Right lobe of liver (tissue), 6 donors: ENCODE results near the gene UNC5C. TPM values are rescaled to one million over a fixed set of nuclear protein-coding genes. Genes with fewer than 3 reads are reported as not detected.

Source experiments
- ATAC-seq, 4 donors: fragments of 200-7000 bp; cut with Tn5 transposase; one replicate each; pipeline ENCODE4 v1.9.1; 2020; ENCODE audit warnings: mild to moderate bottlenecking in 4 of 4, moderate library complexity in 4 of 4
- DNase-seq, 3 donors: peaks; one replicate each; pipeline ENCODE4 v3.0.0-alpha.2; 2020
- H3K27ac ChIP-seq, 3 donors: fragments of 200-600 bp; one replicate each; pipeline ENCODE4 v1.8.0; 2022
- H3K27me3 ChIP-seq, 2 donors: fragments of 200-600 bp; one replicate each; pipeline ENCODE4 v1.8.0; 2022
- H3K36me3 ChIP-seq, 4 donors: fragments of 200-600 bp; sonication (generic) in 1 of 4; one replicate each; pipeline versions ENCODE4 v1.5.1 to v1.8.0; 2017 to 2022; ENCODE audit warnings: control low read depth in 1 of 4
- H3K4me1 ChIP-seq, 4 donors: fragments of 200-600 bp; sonication (generic) in 1 of 4; one replicate each; pipeline versions ENCODE4 v1.5.1 to v1.8.0; 2017 to 2022; ENCODE audit warnings: control low read depth in 1 of 4
- H3K4me3 ChIP-seq, 3 donors: fragments of 200-600 bp; one replicate each; pipeline ENCODE4 v1.8.0; 2022
- H3K9me3 ChIP-seq, 4 donors: fragments of 200-600 bp; sonication (generic) in 1 of 4; one replicate each; pipeline versions ENCODE4 v1.5.1 to v1.8.0; 2017 to 2022; ENCODE audit warnings: control low read depth in 1 of 4
- POLR2A ChIP-seq: fragments of 450-650 bp; IDR thresholded peaks from one replicate; pipeline ENCODE4 v1.6.1; 2017; ENCODE audit warnings: antibody characterized with exemption, mild to moderate bottlenecking
- WGBS: methylation state at CpG from one replicate; pipeline ENCODE4 v1.1.6; 2018; ENCODE audit warnings: low coverage, low lambda C conversion rate; ENCODE audit not compliant: insufficient coverage; ENCODE audit errors: missing lambda C conversion rate; 5-methylcytosine and 5-hydroxymethylcytosine counted together
- intact Hi-C, 2 donors: fragments of 100-400 bp; cut with DNase I; formaldehyde crosslinking; loops; one replicate each; pipeline versions ENCODE4 v1.11.2 to v1.14.1; 2022
- total RNA-seq, 6 experiments: library from RNA; depleted of rRNA in 2 of 6; stranded (reverse); fragments of >200 nt in 2 of 6; fragmentation: NEBNext Ultra II Directional in 3 of 6; extraction: Animal tissue kit (Norgen Biotek cat#: 25700) in 3 of 6; gene quantifications; one replicate each; pipeline versions ENCODE4 v1.1.0 to v1.2.4, GENCODE V29; 2016 to 2023
- TF ChIP-seq, protein P1 (sequence below), 4 donors: fragments of 200-600 bp in 3 of 4; fragments of 450-650 bp in 1 of 4; IDR thresholded peaks; one replicate each; pipeline versions ENCODE4 v1.5.1 to v1.8.0; 2016 to 2022; ENCODE audit warnings: antibody characterized with exemption in 4 of 4, mild to moderate bottlenecking in 2 of 4
- donor health status: DM: no; HTN: yes; CAD: no.
- donor health status: DM: no; HTN: no; CAD: no.
- donor health status: DM: no; HTN: no; CAD: no.
- donor health status: DM: no; HTN: yes; CAD: no.
- donor health status: DM: no; HTN: yes; CAD: no.

UNC5C gene
- total RNA-seq, 6 experiments from 2014 or later = 0.50 to 0.71 (median 0.63) TPM

DNA sequence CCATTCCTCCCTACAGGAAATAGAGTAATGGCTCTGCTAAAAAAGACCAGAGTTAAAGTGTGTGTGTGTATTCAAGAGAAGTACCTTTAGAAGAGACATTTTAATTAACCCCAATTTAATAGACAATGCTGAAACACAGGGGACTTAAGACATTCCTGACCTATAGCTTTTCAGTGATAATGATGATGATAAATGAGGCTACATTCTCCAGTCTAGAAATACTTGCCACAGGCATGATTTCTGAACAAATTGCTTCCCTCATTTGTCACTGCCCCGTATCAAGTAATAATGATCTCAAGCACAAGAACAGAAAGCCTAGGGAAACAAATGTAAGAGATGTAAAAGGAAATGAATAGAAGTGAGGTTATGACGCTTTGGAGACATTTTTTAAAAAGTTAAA, 117.1 kb downstream of the UNC5C start:
- TF ChIP-seq, protein P1, sequence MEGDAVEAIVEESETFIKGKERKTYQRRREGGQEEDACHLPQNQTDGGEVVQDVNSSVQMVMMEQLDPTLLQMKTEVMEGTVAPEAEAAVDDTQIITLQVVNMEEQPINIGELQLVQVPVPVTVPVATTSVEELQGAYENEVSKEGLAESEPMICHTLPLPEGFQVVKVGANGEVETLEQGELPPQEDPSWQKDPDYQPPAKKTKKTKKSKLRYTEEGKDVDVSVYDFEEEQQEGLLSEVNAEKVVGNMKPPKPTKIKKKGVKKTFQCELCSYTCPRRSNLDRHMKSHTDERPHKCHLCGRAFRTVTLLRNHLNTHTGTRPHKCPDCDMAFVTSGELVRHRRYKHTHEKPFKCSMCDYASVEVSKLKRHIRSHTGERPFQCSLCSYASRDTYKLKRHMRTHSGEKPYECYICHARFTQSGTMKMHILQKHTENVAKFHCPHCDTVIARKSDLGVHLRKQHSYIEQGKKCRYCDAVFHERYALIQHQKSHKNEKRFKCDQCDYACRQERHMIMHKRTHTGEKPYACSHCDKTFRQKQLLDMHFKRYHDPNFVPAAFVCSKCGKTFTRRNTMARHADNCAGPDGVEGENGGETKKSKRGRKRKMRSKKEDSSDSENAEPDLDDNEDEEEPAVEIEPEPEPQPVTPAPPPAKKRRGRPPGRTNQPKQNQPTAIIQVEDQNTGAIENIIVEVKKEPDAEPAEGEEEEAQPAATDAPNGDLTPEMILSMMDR (IDR thresholded peaks at IDR 0.05) = no peak
- no peak for TF ChIP-seq POLR2A
- no peaks in the 10 kb centered on the region for H3K36me3 ChIP-seq
- WGBS = 53% methylated on average over 2 of the region's 2 CpGs
- no peaks in the 10 kb centered on the region for H3K9me3 ChIP-seq
- H3K4me3 ChIP-seq = no peak overlapping the region
- ATAC-seq = no peak
- no peak overlapping the region for H3K27ac ChIP-seq
- H3K27me3 ChIP-seq = no peaks in the 10 kb centered on the region
- DNase-seq = no peak
- no peaks in the 10 kb centered on the region for H3K4me1 ChIP-seq
- intact Hi-C loops = no loop called here

GRCh38 chr4:95429416-95429815, 119.4 kb downstream of the UNC5C start:
- H3K27ac ChIP-seq = no peak overlapping the region
- H3K27me3 ChIP-seq = no peaks in the 10 kb centered on the region
- no peak overlapping the region for H3K4me3 ChIP-seq
- no peak for DNase-seq
- H3K36me3 ChIP-seq = no peaks in the 10 kb centered on the region
- no peak for TF ChIP-seq POLR2A
- TF ChIP-seq, protein P1 (IDR thresholded peaks at IDR 0.05) = no peak
- no peaks in the 10 kb centered on the region for H3K4me1 ChIP-seq
- intact Hi-C loops = no loop called here
- ATAC-seq = no peak
- H3K9me3 ChIP-seq = no peaks in the 10 kb centered on the region
- 57% methylated on average over 3 of the region's 3 CpGs for WGBS

- Histone ChIP-seq H3K36me3 (no peaks in the 10 kb centered on the region), H3K4me3 (no peak overlapping the region), H3K9me3 (no peaks in the 10 kb centered on the region), H3K4me1 (no peaks in the 10 kb centered on the region), H3K27me3 (no peaks in the 10 kb centered on the region), H3K27ac (no peak overlapping the region)
- 45% methylated on average over 2 of the region's 2 CpGs for WGBS
- intact Hi-C loops = no loop called here
- TF ChIP-seq POLR2A = no peak
- TF ChIP-seq, protein P1 (IDR thresholded peaks at IDR 0.05) = no peak
- ATAC-seq (no peak), DNase-seq (no peak)
These were observed 120.3 kb downstream of the UNC5C start for GRCh38 chr4:95428291-95429070.

GRCh38 chr4:95426455-95426854, 122.3 kb downstream of the UNC5C start:
- Histone ChIP-seq H3K4me3 (no peak overlapping the region), H3K4me1 (no peaks in the 10 kb centered on the region), H3K36me3 (no peaks in the 10 kb centered on the region), H3K9me3 (no peaks in the 10 kb centered on the region), H3K27me3 (no peaks in the 10 kb centered on the region), H3K27ac (no peak overlapping the region)
- ATAC-seq (no peak), DNase-seq (no peak)
- WGBS = 37% methylated on average over 4 of the region's 4 CpGs
- intact Hi-C loops = no loop called here
- TF ChIP-seq, protein P1 (IDR thresholded peaks at IDR 0.05) = no peak
- TF ChIP-seq POLR2A = no peak
